ENCODE data around the gene NPDC1.
A peak's percentile ranks its signal among the peaks of the same experiment; 100 is the strongest.

Gene NPDC1

GRCh38 chr9:137023583-137023991 is 22.4 kb downstream of the NPDC1 start:
- Histone ChIP-seq H3K4ac (ENCODE audit: low read depth in 1 of 2, low read length in 2 of 2) (no peak overlapping the region), H3K27ac (ENCODE audit: low read length, poor library complexity, severe bottlenecking) (no peak overlapping the region), H2BK12ac (ENCODE audit: low read length in 2 of 2) (no peak overlapping the region), H2BK5ac (ENCODE audit: low read depth, low read length, poor library complexity, severe bottlenecking) (no peak overlapping the region), H2BK120ac (ENCODE audit: low read depth, low read length) (no peak overlapping the region), H3K27me3 (ENCODE audit: control insufficient read depth in 1 of 2, insufficient read depth in 1 of 2, low read length in 2 of 2) (no peaks in the 10 kb centered on the region), H3K18ac (ENCODE audit: low read depth in 1 of 2, low read length in 2 of 2) (no peak overlapping the region), H3K36me3 (ENCODE audit: control insufficient read depth in 1 of 2, insufficient read depth in 2 of 2, low read depth in 1 of 2, low read length in 2 of 2) (peaks cover 0 to 21% of the 10 kb centered on the region in 2 experiments), H3K4me1 (ENCODE audit: control insufficient read depth, insufficient read depth, low read depth, low read length) (peaks cover 33% of the 10 kb centered on the region), H4K8ac (ENCODE audit: low read length) (no peak overlapping the region), H2AK5ac (ENCODE audit: low read length, severe bottlenecking) (no peak overlapping the region), H4K91ac (ENCODE audit: low read length) (peak overlapping the region; percentile 76), H2AFZ (ENCODE audit: low read depth, low read length) (no peak overlapping the region), H3K9ac (ENCODE audit: low read length) (no peak overlapping the region), H3K23ac (ENCODE audit: low read length in 2 of 2) (no peak overlapping the region), H3K4me3 (ENCODE audit: insufficient read depth in 1 of 2, low read depth in 1 of 2, low read length in 2 of 2) (no peak overlapping the region), H3K9me3 (ENCODE audit: control insufficient read depth, low read length) (no peaks in the 10 kb centered on the region), H3K79me1 (replicated peaks; ENCODE audit: low read length, poor library complexity, severe bottlenecking) (no peaks in the 10 kb centered on the region), H2BK15ac (ENCODE audit: low read depth, poor library complexity, severe bottlenecking) (no peak overlapping the region), H3K4me2 (ENCODE audit: low read length, poor library complexity, severe bottlenecking) (no peak overlapping the region), H3K14ac (ENCODE audit: low read length in 2 of 2) (no peak overlapping the region)
- DNase-seq, result no peak
- WGBS, result 83% methylated on average over 15 of the region's 15 CpGs

DNA sequence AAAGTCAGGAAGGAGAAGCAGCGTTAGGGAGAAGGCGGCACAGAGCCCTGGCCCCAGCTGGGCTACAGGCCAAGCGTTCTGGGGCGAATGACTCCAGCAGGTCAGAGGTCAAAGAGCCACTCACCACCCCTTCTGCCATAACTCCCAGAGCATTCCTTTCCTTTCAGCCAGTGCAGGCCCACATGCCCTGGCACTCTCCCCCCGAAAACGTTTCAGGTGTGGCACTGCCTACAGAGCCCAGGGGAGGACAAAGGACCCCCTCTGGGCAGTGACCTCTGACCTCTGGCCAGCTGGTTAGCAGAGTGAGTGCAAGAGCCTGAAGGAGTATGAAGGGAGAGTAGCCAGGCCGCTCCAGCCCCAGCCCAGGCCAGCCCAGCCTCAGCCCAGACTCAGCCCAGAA is 22.8 kb downstream of the NPDC1 start:
- Histone ChIP-seq H3K4ac (ENCODE audit: low read depth in 1 of 2, low read length in 2 of 2) (no peak overlapping the region), H4K91ac (ENCODE audit: low read length) (no peak overlapping the region), H3K9me3 (ENCODE audit: control insufficient read depth, low read length) (no peaks in the 10 kb centered on the region), H3K14ac (ENCODE audit: low read length in 2 of 2) (no peak overlapping the region), H2BK15ac (ENCODE audit: low read depth, poor library complexity, severe bottlenecking) (no peak overlapping the region), H2BK5ac (ENCODE audit: low read depth, low read length, poor library complexity, severe bottlenecking) (no peak overlapping the region), H2BK120ac (ENCODE audit: low read depth, low read length) (no peak overlapping the region), H4K8ac (ENCODE audit: low read length) (no peak overlapping the region), H3K27ac (ENCODE audit: low read length, poor library complexity, severe bottlenecking) (no peak overlapping the region), H3K36me3 (ENCODE audit: control insufficient read depth in 1 of 2, insufficient read depth in 2 of 2, low read depth in 1 of 2, low read length in 2 of 2) (peaks cover 0 to 22% of the 10 kb centered on the region in 2 experiments), H2BK12ac (ENCODE audit: low read length in 2 of 2) (no peak overlapping the region), H3K23ac (ENCODE audit: low read length in 2 of 2) (no peak overlapping the region), H3K27me3 (ENCODE audit: control insufficient read depth in 1 of 2, insufficient read depth in 1 of 2, low read length in 2 of 2) (no peaks in the 10 kb centered on the region), H3K79me1 (replicated peaks; ENCODE audit: low read length, poor library complexity, severe bottlenecking) (no peaks in the 10 kb centered on the region), H3K18ac (ENCODE audit: low read depth in 1 of 2, low read length in 2 of 2) (no peak overlapping the region), H3K4me3 (ENCODE audit: insufficient read depth in 1 of 2, low read depth in 1 of 2, low read length in 2 of 2) (no peak overlapping the region), H3K4me2 (ENCODE audit: low read length, poor library complexity, severe bottlenecking) (no peak overlapping the region), H2AFZ (ENCODE audit: low read depth, low read length) (no peak overlapping the region), H3K9ac (ENCODE audit: low read length) (no peak overlapping the region), H2AK5ac (ENCODE audit: low read length, severe bottlenecking) (no peak overlapping the region), H3K4me1 (ENCODE audit: control insufficient read depth, insufficient read depth, low read depth, low read length) (peaks cover 30% of the 10 kb centered on the region)
- WGBS, result 72% methylated on average over 7 of the region's 7 CpGs
- DNase-seq, result no peak

DNA sequence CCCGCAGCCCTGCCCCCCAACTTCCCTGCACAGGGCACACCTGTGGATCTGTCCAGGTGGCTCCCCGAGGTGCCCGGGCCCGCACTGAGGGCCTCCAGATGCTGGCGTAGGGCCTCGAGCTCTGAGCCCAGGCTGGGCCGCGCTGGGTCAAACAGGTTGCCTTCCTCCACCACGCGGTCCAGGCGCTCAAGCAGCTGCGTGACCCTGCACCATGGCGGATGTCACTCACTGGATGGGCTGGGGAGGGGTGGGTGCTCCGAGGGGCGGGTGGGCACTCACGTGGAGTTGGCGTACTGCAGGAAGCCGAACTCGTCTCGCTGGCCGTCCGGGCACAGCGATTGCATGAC is 23.3 kb downstream of the NPDC1 start:
- Histone ChIP-seq H3K23ac (ENCODE audit: low read length in 2 of 2) (no peak overlapping the region), H3K14ac (ENCODE audit: low read length in 2 of 2) (no peak overlapping the region), H3K4me1 (ENCODE audit: control insufficient read depth, insufficient read depth, low read depth, low read length) (peaks cover 29% of the 10 kb centered on the region), H2BK5ac (ENCODE audit: low read depth, low read length, poor library complexity, severe bottlenecking) (no peak overlapping the region), H3K18ac (ENCODE audit: low read depth in 1 of 2, low read length in 2 of 2) (no peak overlapping the region), H3K27ac (ENCODE audit: low read length, poor library complexity, severe bottlenecking) (no peak overlapping the region), H3K79me1 (replicated peaks; ENCODE audit: low read length, poor library complexity, severe bottlenecking) (no peaks in the 10 kb centered on the region), H3K4me3 (ENCODE audit: insufficient read depth in 1 of 2, low read depth in 1 of 2, low read length in 2 of 2) (no peak overlapping the region), H3K4ac (ENCODE audit: low read depth in 1 of 2, low read length in 2 of 2) (no peak overlapping the region), H2AK5ac (ENCODE audit: low read length, severe bottlenecking) (no peak overlapping the region), H2BK120ac (ENCODE audit: low read depth, low read length) (no peak overlapping the region), H3K27me3 (ENCODE audit: control insufficient read depth in 1 of 2, insufficient read depth in 1 of 2, low read length in 2 of 2) (no peaks in the 10 kb centered on the region), H3K4me2 (ENCODE audit: low read length, poor library complexity, severe bottlenecking) (no peak overlapping the region), H2BK12ac (ENCODE audit: low read length in 2 of 2) (no peak overlapping the region), H3K36me3 (ENCODE audit: control insufficient read depth in 1 of 2, insufficient read depth in 2 of 2, low read depth in 1 of 2, low read length in 2 of 2) (peaks cover 0 to 27% of the 10 kb centered on the region in 2 experiments), H3K9ac (ENCODE audit: low read length) (no peak overlapping the region), H2BK15ac (ENCODE audit: low read depth, poor library complexity, severe bottlenecking) (no peak overlapping the region), H2AFZ (ENCODE audit: low read depth, low read length) (no peak overlapping the region), H4K91ac (ENCODE audit: low read length) (no peak overlapping the region), H3K9me3 (ENCODE audit: control insufficient read depth, low read length) (no peaks in the 10 kb centered on the region), H4K8ac (ENCODE audit: low read length) (no peak overlapping the region)
- no peak for DNase-seq
- 94% methylated on average over 23 of the region's 23 CpGs for WGBS

GRCh38 chr9:137021979-137022661 is 23.9 kb downstream of the NPDC1 start:
- Histone ChIP-seq H2BK12ac (ENCODE audit: low read length in 2 of 2) (no peak overlapping the region), H3K23ac (ENCODE audit: low read length in 2 of 2) (no peak overlapping the region), H3K4me3 (ENCODE audit: insufficient read depth in 1 of 2, low read depth in 1 of 2, low read length in 2 of 2) (no peak overlapping the region), H3K27ac (ENCODE audit: low read length, poor library complexity, severe bottlenecking) (no peak overlapping the region), H3K9ac (ENCODE audit: low read length) (no peak overlapping the region), H3K18ac (ENCODE audit: low read depth in 1 of 2, low read length in 2 of 2) (no peak overlapping the region), H2BK120ac (ENCODE audit: low read depth, low read length) (no peak overlapping the region), H2BK15ac (ENCODE audit: low read depth, poor library complexity, severe bottlenecking) (no peak overlapping the region), H3K36me3 (ENCODE audit: control insufficient read depth in 1 of 2, insufficient read depth in 2 of 2, low read depth in 1 of 2, low read length in 2 of 2) (peaks cover 3 to 33% of the 10 kb centered on the region in 2 experiments), H3K14ac (ENCODE audit: low read length in 2 of 2) (no peak overlapping the region), H3K79me1 (replicated peaks; ENCODE audit: low read length, poor library complexity, severe bottlenecking) (no peaks in the 10 kb centered on the region), H2BK5ac (ENCODE audit: low read depth, low read length, poor library complexity, severe bottlenecking) (no peak overlapping the region), H2AFZ (ENCODE audit: low read depth, low read length) (no peak overlapping the region), H2AK5ac (ENCODE audit: low read length, severe bottlenecking) (no peak overlapping the region), H3K27me3 (ENCODE audit: control insufficient read depth in 1 of 2, insufficient read depth in 1 of 2, low read length in 2 of 2) (no peaks in the 10 kb centered on the region), H3K4ac (ENCODE audit: low read depth in 1 of 2, low read length in 2 of 2) (no peak overlapping the region), H3K9me3 (ENCODE audit: control insufficient read depth, low read length) (no peaks in the 10 kb centered on the region), H4K91ac (ENCODE audit: low read length) (no peak overlapping the region), H3K4me1 (ENCODE audit: control insufficient read depth, insufficient read depth, low read depth, low read length) (peaks cover 24% of the 10 kb centered on the region), H3K4me2 (ENCODE audit: low read length, poor library complexity, severe bottlenecking) (no peak overlapping the region), H4K8ac (ENCODE audit: low read length) (no peak overlapping the region)
- DNase-seq, result peak; percentile 61
- WGBS, result 51% methylated on average over 30 of the region's 30 CpGs

All from mesenchymal stem cell (in vitro differentiated cells and primary cell).